ENCODE data around the gene ATP5F1D. TPM values are rescaled to one million over a fixed set of nuclear protein-coding genes. Genes with fewer than 3 reads are reported as not detected.
"Not testable (repeated sequence)": the region's sequence is repeated elsewhere in the genome, so short reads cannot be mapped to it uniquely, and the experiment has no call there.

The ATP5F1D gene
- total RNA-seq, result 234 and 239 TPM in 2 replicates

GRCh38 chr19:1241417-1242095 is at the start of gene ATP5F1D:
ATP5F1D (plus strand) TSS chr19:1241751; CDS start chr19:1241851, 100 bp downstream.
- intact Hi-C loops (cut with micrococcal nuclease), result loop anchor here (1.0 to 10.0 kb wide), 7 partner anchors 8 to 557 kb away; partner anchors contain the start of genes GPX4 and STK11
- H3K4me3 Mint-ChIP-seq, result peak within 1 kb of the TSS; percentile 91

GRCh38 chr19:1199531-1199930 is 42.0 kb upstream of the ATP5F1D start:
- intact Hi-C loops (cut with micrococcal nuclease), result no loop called here
- DNase-seq (ENCODE audit: low spot score), result no peak
- Mint-ChIP-seq H3K4me3 (no peak overlapping the region), H3K4me1 (ENCODE audit: low read depth) (peaks cover 13% of the 10 kb centered on the region), H3K27ac (no peak overlapping the region), H3K36me3 (ENCODE audit: low read depth) (peaks cover 3% of the 10 kb centered on the region), H3K9me3 (no peaks in the 10 kb centered on the region), H3K27me3 (ENCODE audit: insufficient read depth) (no peaks in the 10 kb centered on the region)

More at GRCh38 chr19:1241417-1242095, at the start of gene ATP5F1D:
- peak within 1 kb of the TSS; percentile 84 for H3K27ac Mint-ChIP-seq
- peaks cover 27% of the 10 kb centered on the region for H3K4me1 Mint-ChIP-seq (ENCODE audit: low read depth)
- peaks cover 16% of the 10 kb centered on the region for H3K27me3 Mint-ChIP-seq (ENCODE audit: insufficient read depth)
- DNase-seq (ENCODE audit: low spot score), result peak; percentile 91
- H3K36me3 Mint-ChIP-seq (ENCODE audit: low read depth), result no peaks in the 10 kb centered on the region
- H3K9me3 Mint-ChIP-seq, result no peaks in the 10 kb centered on the region

GRCh38 chr19:1200614-1201013 is 40.9 kb upstream of the ATP5F1D start:
- H3K4me3 Mint-ChIP-seq; H3K36me3 Mint-ChIP-seq (ENCODE audit: low read depth); intact Hi-C loops (cut with micrococcal nuclease); H3K27ac Mint-ChIP-seq; H3K9me3 Mint-ChIP-seq; DNase-seq (ENCODE audit: low spot score); H3K27me3 Mint-ChIP-seq (ENCODE audit: insufficient read depth): not testable (repeated sequence)
- peaks cover 14% of the 10 kb centered on the region for H3K4me1 Mint-ChIP-seq (ENCODE audit: low read depth)

DNA sequence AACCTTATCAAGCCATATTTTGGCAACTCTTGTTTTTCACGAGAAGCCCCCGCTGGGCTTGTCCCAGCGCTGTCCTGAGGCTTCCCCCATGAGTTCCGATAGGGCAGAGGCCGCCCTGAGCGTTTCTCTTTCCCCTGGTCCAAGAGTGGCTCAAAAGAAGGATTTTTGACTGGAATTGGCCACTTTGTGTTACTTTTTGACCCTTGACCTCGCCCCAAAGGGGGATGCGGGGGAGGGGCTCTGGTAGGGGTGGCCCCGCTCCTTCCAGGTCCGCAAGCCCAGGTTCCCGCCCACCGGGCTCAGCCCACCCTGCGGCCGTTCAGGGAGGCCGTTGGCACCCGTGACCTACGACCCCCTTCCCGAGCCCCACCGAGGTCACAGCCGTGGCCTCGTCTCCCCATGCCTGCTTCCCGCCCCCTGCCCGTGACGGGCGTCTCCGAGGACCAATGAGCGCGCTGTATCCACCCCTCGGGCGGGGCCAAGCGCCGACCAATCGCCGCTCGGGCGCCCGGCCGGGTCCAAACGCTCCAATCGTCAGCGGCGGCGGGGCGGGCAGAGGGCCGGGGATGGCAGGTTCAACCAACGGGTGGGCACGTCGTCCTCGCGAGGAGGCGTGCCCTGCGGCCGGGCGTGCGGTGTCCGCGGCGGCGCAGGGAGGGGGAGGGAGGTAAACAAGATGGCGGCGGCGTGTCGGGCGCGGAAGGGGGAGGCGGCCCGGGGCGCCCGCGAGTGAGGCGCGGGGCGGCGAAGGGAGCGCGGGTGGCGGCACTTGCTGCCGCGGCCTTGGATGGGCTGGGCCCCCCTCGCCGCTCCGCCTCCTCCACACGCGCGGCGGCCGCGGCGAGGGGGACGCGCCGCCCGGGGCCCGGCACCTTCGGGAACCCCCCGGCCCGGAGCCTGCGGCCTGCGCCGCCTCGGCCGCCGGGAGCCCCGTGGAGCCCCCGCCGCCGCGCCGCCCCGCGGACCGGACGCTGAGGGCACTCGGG is 36.1 kb upstream of the ATP5F1D start, which contains the start of gene STK11:
Gene STK11 (plus strand): TSS at position 665 of the 986 bp plus-strand sequence. CDS start 1,136 bp downstream, outside the sequence.
- H3K36me3 Mint-ChIP-seq (ENCODE audit: low read depth), result peaks cover 7% of the 10 kb centered on the region
- DNase-seq (ENCODE audit: low spot score), result peak; percentile 99
- H3K4me1 Mint-ChIP-seq (ENCODE audit: low read depth), result peaks cover 14% of the 10 kb centered on the region
- peak within 1 kb of the TSS; percentile 95 for H3K4me3 Mint-ChIP-seq
- intact Hi-C loops (cut with micrococcal nuclease), result loop anchor here (1.0 kb wide), 5 partner anchors 31 to 184 kb away; partner anchors contain the start of genes ATP5F1D, CNN2, RNU6-2 and SBNO2
- H3K27ac Mint-ChIP-seq, result peak within 1 kb of the TSS; percentile 93
- H3K27me3 Mint-ChIP-seq (ENCODE audit: insufficient read depth), result no peaks in the 10 kb centered on the region
- H3K9me3 Mint-ChIP-seq, result no peaks in the 10 kb centered on the region

- no peaks in the 10 kb centered on the region for H3K9me3 Mint-ChIP-seq
- H3K4me3 Mint-ChIP-seq, result peak overlapping the region; percentile 95
- H3K4me1 Mint-ChIP-seq (ENCODE audit: low read depth), result peaks cover 14% of the 10 kb centered on the region
- intact Hi-C loops (cut with micrococcal nuclease), result no loop called here
- H3K27me3 Mint-ChIP-seq (ENCODE audit: insufficient read depth), result no peaks in the 10 kb centered on the region
- DNase-seq (ENCODE audit: low spot score), result no peak
- H3K27ac Mint-ChIP-seq, result peak overlapping the region; percentile 93
- peaks cover 10% of the 10 kb centered on the region for H3K36me3 Mint-ChIP-seq (ENCODE audit: low read depth)
Observed at GRCh38 chr19:1206150-1206863, 35.2 kb upstream of the ATP5F1D start.

- peaks cover 18% of the 10 kb centered on the region for H3K4me1 Mint-ChIP-seq (ENCODE audit: low read depth)
Observed at GRCh38 chr19:1206864-1207450, 34.6 kb upstream of the ATP5F1D start.

DNA sequence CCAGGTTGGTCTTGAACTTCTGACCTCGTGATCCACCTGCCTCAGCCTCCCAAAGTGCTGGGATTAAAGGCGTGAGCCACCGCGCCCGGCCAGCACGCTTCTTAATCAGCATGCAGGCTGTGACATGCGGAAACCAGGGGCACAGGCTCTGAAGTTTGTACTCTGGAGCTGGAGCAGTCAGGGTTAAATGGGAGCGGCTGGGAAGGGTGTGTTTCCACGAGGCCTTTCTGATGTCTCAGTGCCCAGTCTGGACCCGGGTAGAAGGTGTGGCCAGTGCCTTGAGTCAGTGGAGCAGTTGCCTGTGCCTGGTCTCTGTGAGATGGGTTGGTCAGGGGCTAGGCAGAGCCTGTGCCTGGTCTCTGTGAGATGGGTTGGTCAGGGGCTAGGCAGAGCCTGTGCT is 32.7 kb upstream of the ATP5F1D start:
- intact Hi-C loops (cut with micrococcal nuclease); H3K27ac Mint-ChIP-seq; H3K9me3 Mint-ChIP-seq; H3K27me3 Mint-ChIP-seq (ENCODE audit: insufficient read depth); DNase-seq (ENCODE audit: low spot score): not testable (repeated sequence)
- peak overlapping the region; percentile 33 for H3K4me3 Mint-ChIP-seq
- peaks cover 17% of the 10 kb centered on the region for H3K4me1 Mint-ChIP-seq (ENCODE audit: low read depth)
- peaks cover 17% of the 10 kb centered on the region for H3K36me3 Mint-ChIP-seq (ENCODE audit: low read depth)

More at GRCh38 chr19:1206864-1207450, 34.6 kb upstream of the ATP5F1D start:
- intact Hi-C loops (cut with micrococcal nuclease), result no loop called here
- Mint-ChIP-seq H3K27me3 (ENCODE audit: insufficient read depth) (no peaks in the 10 kb centered on the region), H3K4me3 (peak overlapping the region; percentile 95), H3K36me3 (ENCODE audit: low read depth) (peaks cover 14% of the 10 kb centered on the region), H3K27ac (peak overlapping the region; percentile 93), H3K9me3 (no peaks in the 10 kb centered on the region)
- peak; percentile 11 for DNase-seq (ENCODE audit: low spot score)

- intact Hi-C loops (cut with micrococcal nuclease), result no loop called here
- no peaks in the 10 kb centered on the region for H3K9me3 Mint-ChIP-seq
- no peak for DNase-seq (ENCODE audit: low spot score)
- no peak overlapping the region for H3K27ac Mint-ChIP-seq
- H3K36me3 Mint-ChIP-seq (ENCODE audit: low read depth), result peaks cover 20% of the 10 kb centered on the region
- peak overlapping the region; percentile 39 for H3K4me3 Mint-ChIP-seq
- peaks cover 18% of the 10 kb centered on the region for H3K4me1 Mint-ChIP-seq (ENCODE audit: low read depth)
- H3K27me3 Mint-ChIP-seq (ENCODE audit: insufficient read depth), result no peaks in the 10 kb centered on the region
Observed at GRCh38 chr19:1210227-1210538, 31.4 kb upstream of the ATP5F1D start.

DNA sequence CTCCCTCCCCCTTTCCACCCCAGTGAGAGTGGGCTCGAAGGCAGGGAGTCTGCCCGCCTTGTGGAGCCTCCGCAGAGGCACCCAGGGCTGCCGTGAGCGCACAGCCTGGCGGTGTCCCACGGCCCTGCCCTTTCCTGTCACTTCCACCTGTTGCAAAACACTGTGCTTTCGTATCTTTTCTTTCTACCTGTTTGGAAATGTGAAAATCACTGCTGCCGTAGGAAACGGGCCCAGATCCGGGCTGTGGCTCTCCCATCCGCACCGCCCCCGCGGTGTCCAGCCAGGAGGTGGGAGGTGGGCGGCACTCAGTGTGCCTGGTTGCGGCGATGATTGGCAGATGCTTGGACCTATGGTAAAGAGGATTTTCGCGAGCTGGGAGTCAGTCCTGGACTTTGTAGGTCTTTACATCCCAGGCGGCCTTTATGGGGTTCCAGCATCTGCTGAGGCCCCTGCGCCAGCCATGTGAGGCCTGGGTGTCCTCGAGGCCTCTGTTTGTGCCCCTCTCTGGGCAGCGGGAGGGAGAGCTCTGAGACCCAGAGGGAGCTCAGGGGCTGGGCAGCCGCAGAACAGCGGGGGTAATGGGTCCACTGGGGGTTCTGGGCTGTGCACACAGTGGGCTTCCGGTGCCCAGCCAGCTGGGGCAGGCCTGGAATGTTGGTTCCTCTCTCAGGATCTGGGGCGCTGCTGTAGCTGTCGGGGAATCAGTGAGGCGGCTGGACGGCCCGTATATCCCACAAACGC is 29.9 kb upstream of the ATP5F1D start:
- H3K4me1 Mint-ChIP-seq (ENCODE audit: low read depth), result peaks cover 18% of the 10 kb centered on the region
- intact Hi-C loops (cut with micrococcal nuclease), result no loop called here
- no peak overlapping the region for H3K4me3 Mint-ChIP-seq
- no peaks in the 10 kb centered on the region for H3K9me3 Mint-ChIP-seq
- no peak overlapping the region for H3K27ac Mint-ChIP-seq
- H3K27me3 Mint-ChIP-seq (ENCODE audit: insufficient read depth), result no peaks in the 10 kb centered on the region
- no peak for DNase-seq (ENCODE audit: low spot score)
- peaks cover 19% of the 10 kb centered on the region for H3K36me3 Mint-ChIP-seq (ENCODE audit: low read depth)

DNA sequence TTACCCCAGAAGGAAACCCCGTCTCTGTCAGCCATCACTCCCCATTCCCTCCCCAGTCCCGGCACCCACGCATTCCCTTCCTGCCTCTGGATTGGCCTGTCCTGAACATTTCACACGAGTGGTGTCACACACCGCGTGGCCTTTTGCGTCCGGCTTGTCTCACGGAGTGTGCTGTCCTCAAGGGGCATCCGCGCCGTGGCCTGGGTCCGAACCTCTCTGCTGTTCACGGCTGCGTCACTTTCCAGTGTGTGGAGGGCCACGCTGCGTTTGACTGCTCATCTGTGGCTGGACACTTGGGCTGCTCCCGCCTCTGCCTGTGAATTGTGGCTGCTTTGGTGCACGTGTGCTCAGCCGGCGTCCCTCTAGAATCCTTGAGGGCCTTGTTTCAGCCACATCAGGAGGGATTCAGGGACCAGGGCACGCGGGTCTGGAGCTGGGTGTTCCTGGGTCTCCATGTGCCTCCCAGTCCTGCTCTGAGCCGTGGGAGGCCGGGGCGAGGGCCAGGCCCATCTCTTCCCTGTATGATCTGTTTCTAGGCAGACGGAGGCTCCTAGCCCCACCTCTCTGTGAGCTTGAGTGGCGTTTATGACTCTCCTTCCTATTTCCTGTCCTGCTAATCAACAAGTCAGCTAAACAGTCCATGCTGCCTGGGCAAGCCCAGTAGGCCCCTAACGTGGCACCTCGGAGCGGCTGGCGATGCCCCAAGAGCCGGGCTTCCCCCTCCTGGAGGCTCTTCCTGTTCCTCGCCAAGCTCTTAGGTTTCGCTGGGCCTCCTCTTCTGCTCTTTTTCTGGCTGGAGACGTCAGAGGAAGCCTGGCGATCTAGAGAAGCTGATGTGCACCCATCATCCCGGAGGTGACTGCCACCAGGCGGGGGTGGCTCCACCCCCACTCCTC is 27.9 kb upstream of the ATP5F1D start:
- H3K9me3 Mint-ChIP-seq, result no peaks in the 10 kb centered on the region
- peak overlapping the region; percentile 95 for H3K27ac Mint-ChIP-seq

DNA sequence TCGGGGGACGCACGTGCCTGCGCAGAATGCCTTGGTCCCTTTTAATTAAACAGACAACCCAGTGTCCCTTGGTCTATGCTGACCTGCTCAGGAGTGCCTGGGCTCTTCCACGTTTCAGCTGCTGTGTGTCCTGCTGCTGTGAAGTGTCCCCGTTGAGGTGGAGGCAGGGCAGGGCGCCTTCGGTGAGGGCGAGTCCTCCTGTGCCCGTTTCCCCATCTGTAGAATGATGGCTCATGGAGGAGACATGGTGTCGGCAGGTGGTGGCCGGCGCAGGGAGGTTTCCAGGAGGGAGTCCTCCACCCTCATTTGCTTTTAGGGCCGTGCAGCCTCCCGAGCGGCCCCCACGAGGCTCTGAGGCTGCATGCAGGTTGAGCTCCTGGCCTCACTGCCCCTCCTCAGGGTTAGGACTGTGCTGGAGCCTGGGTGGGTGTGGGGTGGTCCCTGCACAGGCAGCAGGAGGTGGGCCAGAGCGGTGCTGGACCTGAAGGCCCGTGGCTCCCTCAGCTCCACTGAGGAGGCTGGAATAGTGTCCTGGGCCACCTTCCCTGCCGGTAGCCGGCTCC is 27.2 kb upstream of the ATP5F1D start:
- Mint-ChIP-seq H3K4me1 (ENCODE audit: low read depth) (peaks cover 18% of the 10 kb centered on the region), H3K36me3 (ENCODE audit: low read depth) (peaks cover 18% of the 10 kb centered on the region), H3K27ac (peak overlapping the region; percentile 95), H3K27me3 (ENCODE audit: insufficient read depth) (no peaks in the 10 kb centered on the region), H3K9me3 (no peaks in the 10 kb centered on the region), H3K4me3 (peak overlapping the region; percentile 78)
- intact Hi-C loops (cut with micrococcal nuclease), result no loop called here
- DNase-seq (ENCODE audit: low spot score), result no peak

More for the DNA sequence above, 27.9 kb upstream of the ATP5F1D start:
- Mint-ChIP-seq H3K36me3 (ENCODE audit: low read depth) (peaks cover 18% of the 10 kb centered on the region), H3K4me3 (peak overlapping the region; percentile 78), H3K27me3 (ENCODE audit: insufficient read depth) (no peaks in the 10 kb centered on the region), H3K4me1 (ENCODE audit: low read depth) (peaks cover 18% of the 10 kb centered on the region)
- intact Hi-C loops (cut with micrococcal nuclease), result no loop called here
- peak; percentile 58 for DNase-seq (ENCODE audit: low spot score)
